DND-41 (cell line): Measurements from ENCODE around the gene ZNF236.

Experiments used
- ATAC-seq: fragments of 200-7000 bp; cut with Tn5 transposase; 3 replicates; pipeline ENCODE4 v1.9.1; 2021; ENCODE audit warnings: low read depth; ENCODE audit not compliant: insufficient read depth
- DNase-seq: peaks from one replicate; pipeline ENCODE4 v3.0.0-alpha.2; 2020
- H2AFZ ChIP-seq: 2 replicates; pipeline ENCODE4 v1.6.0; 2012; ENCODE audit warnings: low read depth, low read length
- H3K27ac ChIP-seq: 2 replicates; pipeline ENCODE4 v1.5.1; 2012; ENCODE audit warnings: low read length, inconsistent platforms
- H3K27me3 ChIP-seq: fragments of 200-600 bp; sonication (generic); 2 replicates; pipeline ENCODE4 v1.6.0; 2012; ENCODE audit warnings: low read length, mild to moderate bottlenecking, inconsistent platforms; ENCODE audit not compliant: insufficient read depth, poor library complexity
- H3K36me3 ChIP-seq: 2 replicates; pipeline ENCODE4 v1.5.1; 2012; ENCODE audit warnings: low read length, inconsistent platforms; ENCODE audit not compliant: insufficient read depth
- H3K4me1 ChIP-seq: 2 replicates; pipeline ENCODE4 v1.5.1; 2012; ENCODE audit warnings: mild to moderate bottlenecking, low read length; ENCODE audit not compliant: insufficient read depth
- H3K4me2 ChIP-seq: 2 replicates; pipeline ENCODE4 v1.6.0; 2012; ENCODE audit warnings: mild to moderate bottlenecking, moderate library complexity, low read length, inconsistent platforms; ENCODE audit not compliant: insufficient read depth
- H3K4me3 ChIP-seq, 2 experiments: fragments of 200-600 bp in 1 of 2; shearing (Covaris generic) in 1 of 2; 2 replicates each; pipeline ENCODE4 v1.5.1; 2012 to 2016; ENCODE audit warnings: inconsistent platforms in 2 of 2, low read length in 2 of 2, mild to moderate bottlenecking in 2 of 2, low read depth in 1 of 2, moderate library complexity in 1 of 2
- H3K79me2 ChIP-seq: 2 replicates; pipeline ENCODE4 v1.6.0; 2012; ENCODE audit warnings: low read length, inconsistent platforms; ENCODE audit not compliant: insufficient read depth
- H3K9ac ChIP-seq: 2 replicates; pipeline ENCODE4 v1.6.0; 2012; ENCODE audit warnings: low read depth, mild to moderate bottlenecking, inconsistent platforms, low read length, moderate library complexity
- H3K9me3 ChIP-seq: 2 replicates; pipeline ENCODE4 v1.5.1; 2012; ENCODE audit warnings: low read length, moderate library complexity, mild to moderate bottlenecking, inconsistent platforms; ENCODE audit not compliant: insufficient read depth, severe bottlenecking
- H4K20me1 ChIP-seq: 2 replicates; pipeline ENCODE4 v1.6.0; 2012; ENCODE audit warnings: low read length; ENCODE audit not compliant: insufficient read depth
- CTCF ChIP-seq: IDR thresholded peaks from 2 replicates; pipeline ENCODE4 v1.5.1; 2012; ENCODE audit warnings: borderline replicate concordance, low read length, moderate library complexity, mild to moderate bottlenecking; ENCODE audit not compliant: poor library complexity, severe bottlenecking; ENCODE audit errors: extremely low read depth
- EZH2 ChIP-seq: IDR thresholded peaks from 3 replicates; pipeline ENCODE4 v1.6.1; 2012; ENCODE audit warnings: borderline replicate concordance, low read depth, mild to moderate bottlenecking, moderate library complexity, low read length, inconsistent platforms; ENCODE audit not compliant: severe bottlenecking

The ZNF236 gene

GRCh38 chr18:77007251-77007650 is 184.9 kb downstream of the ZNF236 start:
- peaks cover 54% of the 10 kb centered on the region for H3K4me1 ChIP-seq

GRCh38 chr18:77008006-77008405 is 185.6 kb downstream of the ZNF236 start:
- Histone ChIP-seq H3K4me1 (peaks cover 53% of the 10 kb centered on the region), H3K36me3 (peaks cover 18% of the 10 kb centered on the region), H4K20me1 (no peaks in the 10 kb centered on the region), H3K27me3 (no peaks in the 10 kb centered on the region), H2AFZ (no peak overlapping the region), H3K4me2 (no peak overlapping the region), H3K27ac (peak overlapping the region; percentile 35), H3K79me2 (0 out of 2 replicates have a peak, but pooled peaks cover 2% of the 10 kb centered on the region), H3K9me3 (no peaks in the 10 kb centered on the region), H3K9ac (no peak overlapping the region), H3K4me3 (no peak overlapping the region)
- no peak for TF ChIP-seq EZH2
- no peak for TF ChIP-seq CTCF
- DNase-seq: no peak
- 0 out of 3 replicates have a peak, but pooled peaks have one; percentile 20 for ATAC-seq

More at GRCh38 chr18:77007251-77007650, 184.9 kb downstream of the ZNF236 start:
- Histone ChIP-seq H2AFZ (no peak overlapping the region), H3K9me3 (no peaks in the 10 kb centered on the region), H3K36me3 (peaks cover 11% of the 10 kb centered on the region), H3K79me2 (0 out of 2 replicates have a peak, but pooled peaks cover 2% of the 10 kb centered on the region), H3K4me2 (no peak overlapping the region), H4K20me1 (no peaks in the 10 kb centered on the region), H3K9ac (no peak overlapping the region), H3K4me3 (no peak overlapping the region), H3K27ac (peak overlapping the region; percentile 35; the same call in 1 of the 2 replicates), H3K27me3 (no peaks in the 10 kb centered on the region)
- DNase-seq: no peak
- ATAC-seq: no peak
- TF ChIP-seq EZH2 (no peak), CTCF (no peak)

GRCh38 chr18:77008576-77009315 is 186.4 kb downstream of the ZNF236 start:
- no peak for ATAC-seq
- H3K4me3 ChIP-seq: no peak overlapping the region
- no peaks in the 10 kb centered on the region for H3K27me3 ChIP-seq
- peaks cover 25% of the 10 kb centered on the region for H3K36me3 ChIP-seq
- TF ChIP-seq CTCF: no peak
- no peak for TF ChIP-seq EZH2
- peaks cover 2% of the 10 kb centered on the region; the same call in 1 of the 2 replicates for H4K20me1 ChIP-seq
- H3K4me1 ChIP-seq: peaks cover 46% of the 10 kb centered on the region
- H3K27ac ChIP-seq: no peak overlapping the region; the same call in 1 of the 2 replicates
- 0 out of 2 replicates have a peak, but pooled peaks cover 2% of the 10 kb centered on the region for H3K79me2 ChIP-seq
- no peak for DNase-seq
- no peaks in the 10 kb centered on the region for H3K9me3 ChIP-seq
- H2AFZ ChIP-seq: no peak overlapping the region
- H3K4me2 ChIP-seq: no peak overlapping the region
- H3K9ac ChIP-seq: no peak overlapping the region
